OCI-LY3 (cell line): ENCODE results near the gene MYO1E.

Experiments
- H2AFZ ChIP-seq: fragments of 200-600, 300-600 bp; shearing (Covaris generic); 2 replicates; pipeline ENCODE4 v1.6.0; 2014; ENCODE audit warnings: antibody characterized with exemption, low read depth, low read length
- H3K27ac ChIP-seq: fragments of 200-600, 300-600 bp; sonication (generic); 2 replicates; pipeline ENCODE4 v1.5.1; 2014; ENCODE audit warnings: mild to moderate bottlenecking, low read length, moderate library complexity, mixed read lengths
- H3K27me3 ChIP-seq: fragments of 200-600, 300-600 bp; sonication (generic); 2 replicates; pipeline ENCODE4 v1.6.1; 2014; ENCODE audit warnings: low read depth, low read length, mixed read lengths
- H3K36me3 ChIP-seq: fragments of 200-600, 300-600 bp; sonication (generic); replicated peaks from 2 replicates; pipeline ENCODE3; 2014; ENCODE audit warnings: low read depth, low read length, mixed read lengths
- H3K4me1 ChIP-seq: fragments of 300-600, 200-600 bp; sonication (generic); 2 replicates; pipeline ENCODE4 v1.6.1; 2014; ENCODE audit warnings: low read length, mixed read lengths
- H3K4me2 ChIP-seq: fragments of 200-600, 300-600 bp; sonication (generic); 2 replicates; pipeline ENCODE4 v1.6.1; 2014; ENCODE audit warnings: low read length, mixed read lengths
- H3K4me3 ChIP-seq: fragments of 300-600, 200-600 bp; sonication (generic); 2 replicates; pipeline ENCODE4 v1.5.1; 2014; ENCODE audit warnings: antibody characterized with exemption, mild to moderate bottlenecking, low read length, moderate library complexity
- H3K79me2 ChIP-seq: fragments of 300-600, 200-600 bp; shearing (Covaris generic); 2 replicates; pipeline ENCODE4 v1.6.1; 2014; ENCODE audit warnings: mild to moderate bottlenecking, low read length, mixed read lengths
- H3K9ac ChIP-seq: fragments of 300-600, 200-600 bp; shearing (Covaris generic); 2 replicates; pipeline ENCODE4 v1.6.0; 2014; ENCODE audit warnings: mild to moderate bottlenecking, low read length, moderate library complexity
- H3K9me3 ChIP-seq: fragments of 200-600, 300-600 bp; shearing (Covaris generic); 2 replicates; pipeline ENCODE4 v1.6.1; 2014; ENCODE audit warnings: low read length, mixed read lengths; ENCODE audit not compliant: insufficient read depth
- H4K20me1 ChIP-seq: fragments of 200-600, 300-600 bp; sonication (generic); 2 replicates; pipeline ENCODE4 v1.6.1; 2016; ENCODE audit warnings: low read length, mixed read lengths; ENCODE audit not compliant: insufficient read depth
- EZH2phosphoT487 ChIP-seq: fragments of 200-600 bp; shearing (Covaris generic); IDR thresholded peaks from 2 replicates; pipeline ENCODE4 v1.6.1; 2018; ENCODE audit warnings: antibody characterized with exemption, mixed run types, low read depth
- TF ChIP-seq, protein P1 (sequence below): fragments of 200-600, 300-600 bp; sonication (generic); IDR thresholded peaks from 2 replicates; pipeline ENCODE4 v1.5.1; 2014; ENCODE audit warnings: antibody characterized with exemption, low read length, low read depth

The MYO1E gene

DNA sequence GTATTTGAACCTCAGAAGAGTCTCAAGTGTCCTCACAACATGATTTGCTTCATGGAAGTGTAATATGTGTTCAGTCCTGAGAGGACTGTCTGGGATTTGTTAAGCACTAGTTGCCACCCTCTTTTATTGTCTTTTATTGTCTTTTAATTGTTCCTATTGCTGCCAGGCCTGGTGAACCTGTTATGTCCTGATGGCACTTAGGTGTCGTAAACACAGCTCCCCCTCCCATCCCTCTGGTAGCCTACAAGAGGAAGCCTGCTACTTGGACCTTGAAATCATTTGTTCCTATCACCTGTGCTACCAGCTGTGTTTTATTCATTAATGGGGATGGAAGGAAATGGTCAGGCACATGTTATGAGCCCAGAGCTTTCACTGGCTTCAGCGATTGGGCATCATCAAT lies 248.4 kb downstream of the MYO1E start:
- Histone ChIP-seq H3K4me2 (no peak overlapping the region), H2AFZ (no peak overlapping the region), H3K27ac (no peak overlapping the region), H3K4me3 (no peak overlapping the region), H3K79me2 (peaks cover 30% of the 10 kb centered on the region), H3K9ac (no peak overlapping the region), H4K20me1 (peaks cover 7% of the 10 kb centered on the region; the same call in 1 of the 2 replicates), H3K27me3 (no peaks in the 10 kb centered on the region), H3K4me1 (peaks cover 8% of the 10 kb centered on the region), H3K9me3 (no peaks in the 10 kb centered on the region), H3K36me3 (peaks cover 40% of the 10 kb centered on the region)
- no peak for TF ChIP-seq EZH2phosphoT487
- TF ChIP-seq, protein P1, sequence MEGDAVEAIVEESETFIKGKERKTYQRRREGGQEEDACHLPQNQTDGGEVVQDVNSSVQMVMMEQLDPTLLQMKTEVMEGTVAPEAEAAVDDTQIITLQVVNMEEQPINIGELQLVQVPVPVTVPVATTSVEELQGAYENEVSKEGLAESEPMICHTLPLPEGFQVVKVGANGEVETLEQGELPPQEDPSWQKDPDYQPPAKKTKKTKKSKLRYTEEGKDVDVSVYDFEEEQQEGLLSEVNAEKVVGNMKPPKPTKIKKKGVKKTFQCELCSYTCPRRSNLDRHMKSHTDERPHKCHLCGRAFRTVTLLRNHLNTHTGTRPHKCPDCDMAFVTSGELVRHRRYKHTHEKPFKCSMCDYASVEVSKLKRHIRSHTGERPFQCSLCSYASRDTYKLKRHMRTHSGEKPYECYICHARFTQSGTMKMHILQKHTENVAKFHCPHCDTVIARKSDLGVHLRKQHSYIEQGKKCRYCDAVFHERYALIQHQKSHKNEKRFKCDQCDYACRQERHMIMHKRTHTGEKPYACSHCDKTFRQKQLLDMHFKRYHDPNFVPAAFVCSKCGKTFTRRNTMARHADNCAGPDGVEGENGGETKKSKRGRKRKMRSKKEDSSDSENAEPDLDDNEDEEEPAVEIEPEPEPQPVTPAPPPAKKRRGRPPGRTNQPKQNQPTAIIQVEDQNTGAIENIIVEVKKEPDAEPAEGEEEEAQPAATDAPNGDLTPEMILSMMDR: no peak

DNA sequence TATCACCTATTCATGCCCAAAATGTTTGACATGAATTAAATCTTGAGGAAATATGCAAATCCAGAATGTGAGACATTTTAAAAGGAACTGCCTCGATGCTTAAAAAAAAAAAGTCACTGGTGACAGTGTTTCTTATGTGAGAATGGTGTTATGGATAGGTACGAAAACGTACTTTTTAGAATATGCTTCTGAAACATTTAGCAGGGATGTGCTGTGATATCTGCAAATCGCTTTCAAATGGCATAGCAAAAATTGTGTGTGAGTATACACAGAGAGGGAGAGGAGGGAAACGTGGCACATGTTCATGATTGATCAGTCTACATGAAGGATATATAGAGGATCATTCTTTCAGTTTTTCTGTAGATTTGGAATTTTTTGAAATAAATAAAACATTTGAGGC lies 251.7 kb downstream of the MYO1E start:
- no peaks in the 10 kb centered on the region for H3K27me3 ChIP-seq

DNA sequence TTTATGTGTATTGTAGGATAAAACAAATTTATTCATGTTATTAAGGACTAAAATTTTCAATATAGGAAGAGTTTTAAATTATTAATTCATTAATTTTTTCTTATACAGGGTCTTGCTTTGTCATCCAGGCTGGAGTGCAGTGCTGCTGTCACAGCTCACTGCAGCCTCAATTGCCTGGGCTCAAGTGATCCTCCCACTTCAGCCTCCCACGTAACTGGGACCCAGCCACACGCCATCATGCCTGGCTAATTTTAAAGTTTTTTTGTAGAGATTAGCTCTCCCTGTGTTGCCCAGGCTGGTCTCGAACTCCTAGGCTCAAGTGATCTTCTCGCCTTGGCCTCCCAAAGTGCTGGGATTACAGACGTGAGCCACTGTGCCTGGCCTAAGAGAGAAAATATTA lies 253.0 kb downstream of the MYO1E start:
- Histone ChIP-seq H3K9me3 (no peaks in the 10 kb centered on the region), H2AFZ (no peak overlapping the region), H3K27ac (no peak overlapping the region), H4K20me1 (peaks cover 7% of the 10 kb centered on the region; the same call in 1 of the 2 replicates), H3K4me1 (no peaks in the 10 kb centered on the region), H3K4me2 (no peak overlapping the region), H3K36me3 (peaks cover 71% of the 10 kb centered on the region), H3K9ac (no peak overlapping the region), H3K4me3 (no peak overlapping the region), H3K79me2 (peaks cover 3% of the 10 kb centered on the region; the same call in 1 of the 2 replicates), H3K27me3 (no peaks in the 10 kb centered on the region)
- TF ChIP-seq, protein P1: no peak
- TF ChIP-seq EZH2phosphoT487: no peak

More for the DNA sequence above, 251.7 kb downstream of the MYO1E start:
- TF ChIP-seq, protein P1: no peak
- no peak for TF ChIP-seq EZH2phosphoT487
- Histone ChIP-seq H3K4me3 (no peak overlapping the region), H3K36me3 (peaks cover 68% of the 10 kb centered on the region), H3K79me2 (peaks cover 3% of the 10 kb centered on the region; the same call in 1 of the 2 replicates), H3K9ac (no peak overlapping the region), H3K27ac (no peak overlapping the region), H2AFZ (no peak overlapping the region), H3K4me1 (no peaks in the 10 kb centered on the region), H3K4me2 (no peak overlapping the region), H4K20me1 (peaks cover 7% of the 10 kb centered on the region; the same call in 1 of the 2 replicates), H3K9me3 (no peaks in the 10 kb centered on the region)

DNA sequence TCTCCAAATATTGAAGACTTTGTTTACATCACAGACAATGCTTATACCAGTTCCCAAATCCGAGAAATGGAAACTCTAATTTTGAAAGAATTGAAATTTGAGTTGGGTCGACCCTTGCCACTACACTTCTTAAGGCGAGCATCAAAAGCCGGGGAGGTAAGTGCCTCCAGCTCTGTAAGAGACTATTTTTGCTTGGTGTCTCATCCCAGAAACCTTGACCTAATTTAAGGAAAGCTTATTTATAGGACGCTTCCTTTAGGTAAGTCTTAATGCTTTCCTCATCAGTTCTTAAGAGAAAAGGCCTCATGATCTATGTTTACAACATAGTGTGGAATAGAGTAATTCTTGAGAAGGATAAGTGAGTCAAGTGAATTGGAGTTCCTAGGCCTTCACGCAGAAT lies 255.9 kb downstream of the MYO1E start:
- Histone ChIP-seq H3K9me3 (no peaks in the 10 kb centered on the region), H3K4me1 (no peaks in the 10 kb centered on the region), H3K27me3 (no peaks in the 10 kb centered on the region), H3K4me2 (no peak overlapping the region), H3K9ac (no peak overlapping the region), H3K79me2 (peaks cover 3% of the 10 kb centered on the region; the same call in 1 of the 2 replicates), H4K20me1 (no peaks in the 10 kb centered on the region), H2AFZ (no peak overlapping the region), H3K27ac (no peak overlapping the region), H3K36me3 (peaks cover 68% of the 10 kb centered on the region), H3K4me3 (no peak overlapping the region)
- no peak for TF ChIP-seq EZH2phosphoT487
- TF ChIP-seq, protein P1: no peak
